Measurements from ENCODE around the gene JPT1.
"Not testable (repeated sequence)": the region's sequence is repeated elsewhere in the genome, so short reads cannot be mapped to it uniquely, and the experiment has no call there.

Gene JPT1, protein sequence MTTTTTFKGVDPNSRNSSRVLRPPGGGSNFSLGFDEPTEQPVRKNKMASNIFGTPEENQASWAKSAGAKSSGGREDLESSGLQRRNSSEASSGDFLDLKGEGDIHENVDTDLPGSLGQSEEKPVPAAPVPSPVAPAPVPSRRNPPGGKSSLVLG

GRCh38 chr17:75154195-75155106 lies at the start of gene JPT1:
TSS of gene JPT1 (minus strand) at chr17:75154512. CDS start at chr17:75154397, 115 bp downstream.
- DNase-seq: peak; percentile 98

DNA sequence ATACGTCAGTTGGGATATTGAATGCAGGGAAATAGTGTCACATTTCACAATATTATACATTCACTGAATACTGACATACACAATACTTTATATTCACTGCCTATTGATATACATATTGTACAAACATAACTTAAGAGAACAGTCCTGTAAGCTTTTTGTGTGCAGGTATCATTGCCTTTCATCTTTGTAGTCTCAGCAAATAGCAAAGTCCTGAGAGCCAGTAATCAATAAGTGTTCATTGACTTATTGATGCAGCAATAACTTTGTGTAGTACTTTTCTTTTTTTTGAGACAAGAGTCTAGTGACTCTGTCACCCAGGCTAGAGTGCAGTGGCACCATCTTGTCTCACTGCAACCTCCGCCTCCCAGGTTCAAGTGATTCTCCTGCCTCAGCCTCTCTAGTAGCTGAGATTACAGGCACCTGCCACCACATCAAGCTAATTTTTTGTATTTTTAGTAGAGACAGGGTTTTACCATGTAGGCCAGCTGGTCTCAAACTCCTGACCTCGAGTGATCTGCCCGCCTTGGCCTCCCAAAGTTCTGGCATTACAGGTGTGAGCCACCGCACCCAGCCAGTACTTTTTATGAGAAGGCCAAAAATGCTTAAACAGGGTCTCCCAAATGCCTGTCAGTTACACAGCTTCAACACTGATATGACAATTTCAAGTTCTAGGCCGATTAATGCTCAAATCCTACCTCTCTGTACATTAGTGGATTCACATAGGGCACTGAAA lies 45.7 kb upstream of the JPT1 start:
- DNase-seq: no peak

DNA sequence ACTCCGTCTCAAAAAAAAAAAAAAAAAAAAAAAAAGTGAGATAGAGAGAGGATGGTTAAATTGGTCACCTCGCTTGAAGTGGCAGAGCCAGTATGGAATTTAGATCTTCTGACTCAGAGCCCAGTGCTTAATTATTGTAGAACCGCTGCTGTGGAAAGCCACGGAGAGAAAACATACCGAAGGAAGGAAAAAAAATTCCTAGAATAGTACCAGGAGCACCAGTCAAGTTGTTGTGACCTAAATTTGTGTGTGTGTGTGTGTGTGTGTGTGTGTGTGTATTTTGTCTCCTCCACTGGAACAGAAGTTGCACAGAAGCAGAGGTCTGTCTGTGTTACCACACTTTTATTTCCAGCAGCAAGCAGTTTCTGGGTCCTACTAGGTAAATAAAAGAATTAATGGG lies 40.6 kb upstream of the JPT1 start:
- no peak for DNase-seq

DNA sequence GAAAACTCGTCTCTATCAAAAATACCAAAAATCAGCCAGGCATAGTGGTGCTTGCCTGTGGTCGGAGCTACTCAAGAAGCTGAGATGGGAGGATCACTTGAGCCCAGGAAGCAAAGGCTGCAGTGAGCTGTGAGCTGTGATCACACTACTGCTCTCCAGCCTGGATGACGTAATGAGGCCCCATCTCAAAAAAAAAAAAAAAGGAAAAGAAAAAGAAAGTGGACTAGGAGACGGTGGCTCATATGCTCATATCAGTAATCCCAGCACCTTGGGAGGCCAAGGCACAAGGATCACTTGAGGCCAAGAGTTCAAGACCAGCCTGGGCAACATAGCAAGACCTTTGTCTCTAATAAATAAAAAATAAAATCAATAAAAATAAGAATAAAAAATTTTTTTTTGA lies 37.3 kb upstream of the JPT1 start:
- DNase-seq: no peak

- no peak for DNase-seq
These were observed 34.3 kb upstream of the JPT1 start for GRCh38 chr17:75188614-75189013.

GRCh38 chr17:75183999-75184884 lies 29.9 kb upstream of the JPT1 start:
- no peak for DNase-seq

DNA sequence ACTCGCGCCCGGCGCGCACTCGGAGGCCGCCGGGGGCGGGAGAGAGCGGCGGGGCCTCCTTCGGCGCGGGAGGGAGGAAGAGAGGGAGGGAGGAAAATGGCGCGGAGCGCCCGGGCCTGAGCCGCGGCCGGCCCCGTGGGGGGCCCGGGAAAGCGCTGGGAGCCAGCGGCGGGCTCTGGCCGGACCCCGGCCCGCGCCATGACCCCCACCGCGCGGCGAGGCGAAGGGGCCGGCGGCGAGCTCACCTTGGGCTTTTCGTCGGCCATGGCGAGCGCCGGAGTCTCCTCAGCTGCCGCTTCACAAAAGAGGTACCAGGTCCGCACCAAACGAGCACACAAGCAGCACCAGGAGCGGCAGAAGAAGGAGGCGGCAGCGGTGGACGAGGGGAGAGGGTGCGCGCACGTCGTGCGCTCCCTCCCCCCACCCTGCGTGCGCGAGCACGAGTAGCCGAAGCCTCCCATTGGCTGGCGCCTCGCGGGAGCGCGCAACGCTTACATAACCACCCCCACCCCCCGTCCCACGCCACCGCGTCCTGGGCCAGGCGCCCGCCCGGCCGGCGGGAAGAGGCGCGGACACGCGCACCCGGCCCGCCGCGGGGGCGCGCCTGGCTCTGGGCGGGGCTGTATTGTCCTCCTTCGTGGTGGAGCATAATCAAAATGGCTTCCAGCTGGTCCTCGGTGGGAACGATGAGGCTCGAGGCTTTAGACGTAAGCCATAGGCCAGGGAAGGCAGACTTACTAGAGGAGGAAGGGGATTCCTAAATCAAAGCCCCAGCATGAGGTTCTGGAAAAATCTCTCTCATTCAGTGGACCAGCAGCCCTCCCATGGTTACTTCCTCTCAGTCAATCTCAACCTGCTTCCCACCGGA lies 28.5 kb upstream of the JPT1 start, which contains the start of gene SUMO2:
Gene SUMO2, minus strand, starts transcription at position 391 of the 868 bp plus-strand sequence. Its CDS starts 125 bp downstream, at position 266.
- DNase-seq: peak; percentile 92

GRCh38 chr17:75182319-75182568 lies 27.9 kb upstream of the JPT1 start:
- DNase-seq: no peak

GRCh38 chr17:75181608-75182318 lies 27.5 kb upstream of the JPT1 start:
- peak; percentile 39 for DNase-seq

DNA sequence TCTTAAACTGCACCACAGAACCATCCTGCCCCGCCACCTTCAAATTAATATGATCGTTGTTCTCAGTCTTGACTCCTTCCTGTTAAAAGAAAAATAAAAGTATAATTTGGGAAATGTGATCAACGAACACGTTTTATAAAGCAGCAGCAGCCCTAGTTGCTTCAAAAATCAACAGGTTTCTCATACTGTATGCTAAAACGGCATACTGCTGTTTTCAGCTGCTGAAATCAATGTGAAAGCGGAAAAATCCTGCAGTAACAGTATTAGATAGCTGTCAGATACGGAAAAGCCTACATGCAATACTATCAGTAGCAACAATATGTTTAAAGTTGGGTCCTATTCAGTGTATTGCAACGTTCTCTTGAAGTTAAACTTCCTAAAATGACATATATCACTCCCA lies 26.8 kb upstream of the JPT1 start:
- DNase-seq: no peak

GRCh38 chr17:75178453-75178852 lies 24.1 kb upstream of the JPT1 start:
- no peak for DNase-seq

- DNase-seq: no peak
These were observed 22.3 kb upstream of the JPT1 start for GRCh38 chr17:75176625-75177024.

- DNase-seq: no peak
These were observed 20.7 kb upstream of the JPT1 start for GRCh38 chr17:75174996-75175395.

GRCh38 chr17:75173526-75173925 lies 19.2 kb upstream of the JPT1 start:
- DNase-seq: no peak

DNA sequence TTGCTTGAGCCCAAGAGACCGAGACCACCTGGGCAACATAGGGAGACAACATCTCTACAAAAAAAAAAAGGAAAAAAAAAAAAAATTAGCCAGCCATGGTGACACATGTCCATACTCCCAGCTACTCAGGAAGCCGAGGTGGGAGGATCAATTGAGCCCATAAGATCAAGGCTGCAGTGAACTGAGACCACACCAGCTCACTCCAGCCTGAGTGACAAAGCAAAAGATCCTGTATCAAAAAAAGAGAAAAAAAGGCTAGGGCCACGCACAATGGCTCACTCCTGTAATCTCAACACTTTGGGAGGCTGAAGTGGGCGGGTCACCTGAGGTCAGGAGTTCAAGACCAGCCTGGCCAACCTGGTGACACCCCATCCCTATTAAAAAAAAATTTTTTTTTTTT lies 14.7 kb upstream of the JPT1 start:
- no peak for DNase-seq

DNA sequence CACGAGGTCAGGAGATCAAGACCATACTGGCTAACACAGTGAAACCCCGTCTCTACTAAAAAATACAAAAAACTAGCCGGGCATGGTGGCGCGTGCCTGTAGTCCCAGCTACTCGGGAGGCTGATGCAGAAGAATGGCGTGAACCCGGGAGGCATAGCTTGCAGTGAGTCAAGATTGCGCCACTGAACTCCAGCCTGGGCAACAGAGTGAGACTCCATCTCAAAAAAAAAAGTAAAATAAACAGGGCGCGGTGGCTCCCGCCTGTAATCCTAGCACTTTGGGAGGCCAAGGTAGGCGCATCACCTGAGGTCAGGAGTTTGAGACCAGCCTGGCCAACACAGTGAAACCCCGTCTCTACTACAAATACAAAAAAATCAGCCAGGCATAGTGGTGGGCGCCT lies 10.3 kb upstream of the JPT1 start:
- DNase-seq: not testable (repeated sequence)

DNA sequence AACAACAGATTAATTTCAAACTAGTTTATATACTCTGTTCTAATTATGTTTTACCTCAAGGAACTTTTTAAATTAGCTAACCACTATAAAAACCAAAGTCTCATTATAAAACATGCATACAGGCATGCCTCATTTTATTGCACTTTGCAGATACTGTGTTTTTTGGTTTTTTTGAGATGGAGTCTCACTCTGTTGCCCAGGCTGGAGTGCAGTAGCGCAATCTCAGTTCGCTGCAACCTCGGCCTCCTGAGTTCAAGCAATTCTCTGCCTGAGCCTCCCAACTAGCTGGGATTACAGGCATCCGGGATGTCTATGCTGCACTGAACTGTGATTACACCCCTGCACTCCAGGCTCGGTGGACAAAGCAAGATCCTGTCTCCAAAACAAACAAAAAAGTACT lies 8.8 kb upstream of the JPT1 start:
- no peak for DNase-seq

DNA sequence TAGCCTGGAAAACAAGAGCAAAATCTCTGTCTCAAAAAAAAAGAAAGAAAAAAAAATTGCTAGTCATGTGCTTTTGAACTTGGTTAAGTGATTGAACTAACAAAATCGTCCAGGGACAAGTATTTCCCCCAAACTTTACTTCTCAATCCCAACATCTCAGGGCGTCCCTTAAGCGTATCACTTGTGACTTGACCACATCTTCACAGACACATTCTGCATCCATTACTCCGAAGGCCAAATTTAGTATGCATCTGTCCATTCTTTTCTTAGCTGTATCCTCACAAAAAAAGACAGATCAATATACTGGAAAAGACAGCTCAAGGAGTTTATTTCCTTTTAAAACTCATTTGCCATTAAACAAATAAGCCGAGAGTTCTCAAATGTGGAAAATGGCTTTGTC lies 5.9 kb upstream of the JPT1 start:
- no peak for DNase-seq

DNA sequence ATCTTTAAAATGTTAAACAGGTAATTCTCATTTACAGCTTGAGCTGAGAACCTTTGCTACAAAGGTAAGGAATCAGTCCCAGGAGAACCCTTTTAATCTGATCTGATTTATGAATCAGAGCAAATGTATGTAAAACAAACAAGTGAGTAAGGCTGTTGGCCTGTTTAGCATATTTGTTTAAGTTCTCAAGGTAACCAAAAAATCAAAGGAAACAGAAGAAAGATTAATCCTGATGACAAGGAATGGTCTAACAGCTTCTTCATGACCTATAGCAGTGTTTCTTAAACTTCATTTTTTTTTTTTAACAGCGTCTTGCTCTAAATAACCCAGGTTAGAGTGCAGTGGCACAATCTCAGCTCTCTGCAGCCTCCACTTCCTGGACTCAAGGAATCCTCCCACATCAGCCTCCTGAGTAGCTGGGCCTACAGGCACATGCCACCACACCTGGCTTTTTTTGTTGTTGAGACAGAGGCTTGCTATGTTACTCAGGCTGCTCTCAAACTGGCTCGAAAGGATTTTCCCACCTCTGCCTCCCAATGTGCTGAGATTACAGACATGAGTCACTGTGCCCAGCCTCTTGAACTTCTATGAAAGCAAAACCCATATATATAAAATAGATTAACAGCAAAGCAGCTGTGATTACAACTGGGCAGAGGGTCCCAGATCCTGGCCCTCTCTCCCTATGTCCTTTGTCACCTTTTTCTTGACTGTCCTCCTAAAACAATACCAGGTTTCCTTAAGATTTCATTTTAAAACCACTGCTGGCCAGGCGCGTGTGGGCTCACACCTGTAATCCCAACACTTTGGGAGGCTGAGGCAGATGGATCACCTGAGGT lies 5.1 kb upstream of the JPT1 start:
- DNase-seq: no peak

- DNase-seq: not testable (repeated sequence)
These were observed 4.2 kb upstream of the JPT1 start for GRCh38 chr17:75158480-75158879.
